Measurements from ENCODE around the gene PKNOX2.

DNA sequence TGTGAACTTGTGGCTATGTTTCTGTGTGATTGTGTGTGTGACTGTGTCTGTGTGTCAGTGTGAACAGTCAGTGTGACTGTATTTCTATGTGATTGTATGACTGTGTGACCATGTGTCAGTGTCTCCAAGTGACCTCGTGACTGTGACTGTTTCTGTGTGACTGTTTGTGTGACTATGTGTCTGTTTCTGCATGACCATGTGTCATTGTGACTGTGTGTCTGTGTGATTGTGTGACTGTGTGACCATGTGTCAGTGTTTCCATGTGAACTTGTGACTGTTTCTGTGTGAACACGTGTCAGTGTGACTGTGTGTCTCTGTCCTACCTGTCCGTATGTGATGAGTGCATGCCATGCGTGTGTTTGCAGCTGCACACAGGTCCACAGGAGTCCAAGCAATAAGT is 8.8 kb upstream of the PKNOX2 start:
- TF ChIP-seq POLR2AphosphoS5 (IDR thresholded peaks at IDR 0.05), result no peak
- TF ChIP-seq, protein P1, sequence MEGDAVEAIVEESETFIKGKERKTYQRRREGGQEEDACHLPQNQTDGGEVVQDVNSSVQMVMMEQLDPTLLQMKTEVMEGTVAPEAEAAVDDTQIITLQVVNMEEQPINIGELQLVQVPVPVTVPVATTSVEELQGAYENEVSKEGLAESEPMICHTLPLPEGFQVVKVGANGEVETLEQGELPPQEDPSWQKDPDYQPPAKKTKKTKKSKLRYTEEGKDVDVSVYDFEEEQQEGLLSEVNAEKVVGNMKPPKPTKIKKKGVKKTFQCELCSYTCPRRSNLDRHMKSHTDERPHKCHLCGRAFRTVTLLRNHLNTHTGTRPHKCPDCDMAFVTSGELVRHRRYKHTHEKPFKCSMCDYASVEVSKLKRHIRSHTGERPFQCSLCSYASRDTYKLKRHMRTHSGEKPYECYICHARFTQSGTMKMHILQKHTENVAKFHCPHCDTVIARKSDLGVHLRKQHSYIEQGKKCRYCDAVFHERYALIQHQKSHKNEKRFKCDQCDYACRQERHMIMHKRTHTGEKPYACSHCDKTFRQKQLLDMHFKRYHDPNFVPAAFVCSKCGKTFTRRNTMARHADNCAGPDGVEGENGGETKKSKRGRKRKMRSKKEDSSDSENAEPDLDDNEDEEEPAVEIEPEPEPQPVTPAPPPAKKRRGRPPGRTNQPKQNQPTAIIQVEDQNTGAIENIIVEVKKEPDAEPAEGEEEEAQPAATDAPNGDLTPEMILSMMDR (IDR thresholded peaks at IDR 0.05 in 8 of 11, conservative IDR thresholded peaks at IDR 0.05 in 3 of 11), result no peak
- TF ChIP-seq POLR2A (IDR thresholded peaks at IDR 0.05), result no peak
